Thyroid gland (tissue), 4 donors: ENCODE data around the gene PRPS1L1. TPM values are rescaled to one million over a fixed set of nuclear protein-coding genes. Genes with fewer than 3 reads are reported as not detected.

ENCODE experiments used
- DNase-seq, 2 donors: peaks; one replicate each; pipeline ENCODE4 v3.0.0-alpha.2; 2019
- H3K27ac ChIP-seq, 3 donors: fragments of 200-600 bp; sonication (generic); 1 replicate in 2 of 3; 2 replicates in 1 of 3; pipeline ENCODE4 v1.5.1; 2016 to 2019; ENCODE audit warnings: mild to moderate bottlenecking in 1 of 3, moderate library complexity in 1 of 3
- H3K27me3 ChIP-seq: fragments of 200-600 bp; sonication (generic); one replicate; pipeline ENCODE4 v1.5.1; 2019
- H3K36me3 ChIP-seq, 2 donors: fragments of 200-600 bp; sonication (generic); one replicate each; pipeline ENCODE4 v1.5.1; 2016 to 2019
- H3K4me1 ChIP-seq, 2 donors: fragments of 200-600 bp; sonication (generic); one replicate each; pipeline ENCODE4 v1.5.1; 2017 to 2019
- H3K4me3 ChIP-seq, 3 donors: fragments of 200-600 bp; sonication (generic); replicated peaks in 1 of 3; 1 replicate in 2 of 3; 2 replicates in 1 of 3; pipeline ENCODE4 v1.5.1; 2016; ENCODE audit warnings: mild to moderate bottlenecking in 1 of 3
- H3K9me3 ChIP-seq: fragments of 200-600 bp; sonication (generic); one replicate; pipeline ENCODE4 v1.5.1; 2017
- CTCF ChIP-seq, 6 experiments: fragments of 200-600 bp in 3 of 6; fragments of 450-650 bp in 3 of 6; sonication (generic) in 3 of 6; IDR thresholded peaks; one replicate each; pipeline ENCODE4 v1.5.1; 2016 to 2019; ENCODE audit warnings: antibody characterized with exemption in 6 of 6, mild to moderate bottlenecking in 2 of 6, inconsistent platforms in 1 of 6, moderate library complexity in 1 of 6
- POLR2A ChIP-seq, 2 donors: fragments of 450-650 bp; IDR thresholded peaks; one replicate each; pipeline ENCODE4 v1.6.1; 2017; ENCODE audit warnings: antibody characterized with exemption in 2 of 2, mild to moderate bottlenecking in 2 of 2, moderate library complexity in 1 of 2
- whole genome bisulfite sequencing, 2 donors: methylation state at CpG; one replicate each; pipeline ENCODE4 v1.1.5; 2017; 5-methylcytosine and 5-hydroxymethylcytosine counted together
- intact Hi-C: fragments of 100-400 bp; cut with DNase I; formaldehyde crosslinking; loops from one replicate; pipeline ENCODE4 v1.15.1; 2023
- total RNA-seq, 4 donors: library from RNA; depleted of rRNA; stranded (reverse); fragments of >200 nt; gene quantifications; one replicate each; pipeline ENCODE4 v1.2.3, GENCODE V29; 2016

PRPS1L1 gene
- total RNA-seq, 4 donors from 2014 or later, result not detected

GRCh38 chr7:18036783-18037182 lies 9.1 kb upstream of the PRPS1L1 start:
- DNase-seq, result no peak
- no peaks in the 10 kb centered on the region for H3K36me3 ChIP-seq
- no peak overlapping the region for H3K27ac ChIP-seq
- H3K9me3 ChIP-seq, result no peaks in the 10 kb centered on the region
- intact Hi-C loops, result no loop called here
- no peak overlapping the region for H3K4me3 ChIP-seq
- no peaks in the 10 kb centered on the region for H3K27me3 ChIP-seq
- TF ChIP-seq CTCF (IDR thresholded peaks at IDR 0.05) (no peak), POLR2A (IDR thresholded peaks at IDR 0.05) (no peak)
- WGBS, 2 donors, result 96% methylated on average over 3 of the region's 3 CpGs
- H3K4me1 ChIP-seq, result no peaks in the 10 kb centered on the region

GRCh38 chr7:18030758-18031157 lies 3.1 kb upstream of the PRPS1L1 start:
- Histone ChIP-seq H3K27ac (no peak overlapping the region), H3K36me3 (no peaks in the 10 kb centered on the region), H3K4me1 (no peaks in the 10 kb centered on the region), H3K4me3 (no peak overlapping the region), H3K27me3 (no peaks in the 10 kb centered on the region), H3K9me3 (no peaks in the 10 kb centered on the region)
- intact Hi-C loops, result no loop called here
- DNase-seq, result no peak
- 56 to 71% methylated on average over 1 of the region's 1 CpG for WGBS, 2 donors
- TF ChIP-seq CTCF (IDR thresholded peaks at IDR 0.05) (no peak), POLR2A (IDR thresholded peaks at IDR 0.05) (no peak)

DNA sequence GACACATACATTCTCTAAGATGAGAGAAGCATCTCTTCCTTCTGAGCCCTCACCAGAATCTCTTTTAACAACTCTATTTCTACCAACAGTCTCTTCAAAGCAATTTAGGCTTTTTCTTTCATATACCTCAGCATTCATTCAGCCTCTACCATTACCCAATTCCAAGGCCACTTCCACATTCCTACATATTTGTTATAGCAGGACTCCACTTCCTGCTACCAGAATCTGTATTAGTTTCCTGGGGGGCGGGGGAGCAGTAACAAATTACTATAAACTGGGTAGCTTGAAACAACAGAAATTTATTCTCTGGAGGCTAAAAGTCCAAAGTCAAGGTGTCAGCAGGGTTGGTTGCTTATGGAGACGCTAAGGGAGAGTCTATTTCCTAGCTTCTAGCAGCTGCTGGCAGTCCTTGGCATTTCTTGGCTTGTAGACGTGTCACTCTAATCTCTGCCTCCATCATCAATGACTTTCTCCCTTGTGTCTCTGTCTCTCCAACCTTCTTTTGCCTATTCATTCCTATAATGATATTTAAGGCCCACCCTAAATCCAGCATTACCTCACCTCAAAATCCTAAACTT lies 7.4 kb downstream of the PRPS1L1 start:
- Histone ChIP-seq H3K36me3 (no peaks in the 10 kb centered on the region), H3K4me3 (no peak overlapping the region), H3K4me1 (peaks cover 10 to 18% of the 10 kb centered on the region in 2 donors), H3K9me3 (no peaks in the 10 kb centered on the region), H3K27ac (peak overlapping the region in 2 of 3 donors; percentile 65), H3K27me3 (no peaks in the 10 kb centered on the region)
- TF ChIP-seq CTCF (IDR thresholded peaks at IDR 0.05), result no peak
- no peak for TF ChIP-seq POLR2A (IDR thresholded peaks at IDR 0.05)
- no peak for DNase-seq
- 85 to 93% methylated on average over 3 of the region's 3 CpGs for WGBS, 2 donors
- intact Hi-C loops, result no loop called here

DNA sequence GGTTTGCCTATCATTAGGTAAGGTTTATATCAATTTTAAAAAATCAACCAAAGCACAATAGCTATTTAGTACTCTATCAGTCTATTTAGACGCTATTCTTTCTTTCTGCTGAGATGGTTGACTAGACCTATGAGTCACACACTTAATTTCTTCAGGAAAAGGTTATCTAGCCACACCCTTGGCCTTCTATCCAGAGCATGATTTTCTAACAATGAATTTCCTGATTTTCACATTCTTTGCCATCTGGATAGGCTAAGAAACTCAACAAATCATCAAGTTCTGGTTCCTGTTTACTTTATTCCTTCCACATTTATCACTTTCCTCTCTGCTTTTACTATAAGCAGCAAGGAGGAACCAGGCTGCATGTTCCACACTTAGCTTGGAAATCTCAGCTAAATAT lies 8.1 kb downstream of the PRPS1L1 start:
- H3K4me3 ChIP-seq, result no peak overlapping the region

More for the DNA sequence above, 8.1 kb downstream of the PRPS1L1 start:
- H3K27ac ChIP-seq, result peak overlapping the region; percentile 24 to 65 (median 65)
- DNase-seq, result no peak
- H3K9me3 ChIP-seq, result no peaks in the 10 kb centered on the region
- WGBS, 2 donors, result 26 to 30% methylated on average over 1 of the region's 1 CpG
- no peaks in the 10 kb centered on the region for H3K36me3 ChIP-seq
- no peaks in the 10 kb centered on the region for H3K27me3 ChIP-seq
- intact Hi-C loops, result no loop called here
- H3K4me1 ChIP-seq, result peaks cover 10 to 18% of the 10 kb centered on the region in 2 donors
- no peak for TF ChIP-seq POLR2A (IDR thresholded peaks at IDR 0.05)
- no peak for TF ChIP-seq CTCF (IDR thresholded peaks at IDR 0.05)
